Stimulated activated CD4-positive, alpha-beta T cell treated with anti-CD3 and anti-CD28 coated beads, Interleukin-4, amount 100 ng/mL, for 4 hours (primary cell): Measurements from ENCODE around the gene RBKS.
"Not testable (repeated sequence)": the region's sequence is repeated elsewhere in the genome, so short reads cannot be mapped to it uniquely, and the experiment has no call there.

Experiments
- DNase-seq, 2 experiments: peaks; one replicate each; pipeline ENCODE4 v3.0.0-alpha.2; 2020

The RBKS gene

GRCh38 chr2:27870724-27871123 lies 19.5 kb downstream of the RBKS start:
- no peak for DNase-seq

- no peak for DNase-seq
These were observed 20.4 kb downstream of the RBKS start for GRCh38 chr2:27869763-27870162.

- no peak for DNase-seq
These were observed 23.9 kb downstream of the RBKS start for GRCh38 chr2:27866237-27866636.

- not testable (repeated sequence) for DNase-seq
These were observed 26.2 kb downstream of the RBKS start for GRCh38 chr2:27863955-27864354.

GRCh38 chr2:27863146-27863545 lies 27.0 kb downstream of the RBKS start:
- DNase-seq, result no peak

GRCh38 chr2:27860111-27860510 lies 30.1 kb downstream of the RBKS start:
- no peak for DNase-seq

- peak in 1 of 2 experiments; percentile 4 for DNase-seq
These were observed 32.6 kb downstream of the RBKS start for GRCh38 chr2:27857417-27858172.

GRCh38 chr2:27856956-27857355 lies 33.2 kb downstream of the RBKS start:
- no peak for DNase-seq

GRCh38 chr2:27856386-27856785 lies 33.8 kb downstream of the RBKS start:
- no peak for DNase-seq

GRCh38 chr2:27855476-27855875 lies 34.7 kb downstream of the RBKS start:
- DNase-seq, result no peak

- no peak for DNase-seq
These were observed 35.8 kb downstream of the RBKS start for GRCh38 chr2:27854229-27854862.

GRCh38 chr2:27852691-27853090 lies 37.5 kb downstream of the RBKS start:
- no peak for DNase-seq

- DNase-seq, result no peak
These were observed 40.5 kb downstream of the RBKS start for GRCh38 chr2:27849558-27850205.

GRCh38 chr2:27847333-27847732 lies 42.9 kb downstream of the RBKS start:
- no peak for DNase-seq

- no peak for DNase-seq
These were observed 45.3 kb downstream of the RBKS start for GRCh38 chr2:27844821-27845255.

GRCh38 chr2:27843992-27844391 lies 46.2 kb downstream of the RBKS start:
- DNase-seq, result no peak

GRCh38 chr2:27842894-27843293 lies 47.3 kb downstream of the RBKS start:
- no peak for DNase-seq

- DNase-seq, result no peak
These were observed 51.1 kb downstream of the RBKS start for GRCh38 chr2:27839022-27839618.

- DNase-seq, result no peak
These were observed 51.7 kb downstream of the RBKS start for GRCh38 chr2:27838502-27838901.

- DNase-seq, result no peak
These were observed 56.3 kb downstream of the RBKS start for GRCh38 chr2:27833931-27834330.

- no peak for DNase-seq
These were observed 57.8 kb downstream of the RBKS start for GRCh38 chr2:27832396-27832795.

- no peak for DNase-seq
These were observed 58.7 kb downstream of the RBKS start for GRCh38 chr2:27831279-27832050.

- no peak for DNase-seq
These were observed 59.5 kb downstream of the RBKS start for GRCh38 chr2:27830656-27831055.
